ENCODE data around the gene ADAM33.

ADAM33 gene

DNA sequence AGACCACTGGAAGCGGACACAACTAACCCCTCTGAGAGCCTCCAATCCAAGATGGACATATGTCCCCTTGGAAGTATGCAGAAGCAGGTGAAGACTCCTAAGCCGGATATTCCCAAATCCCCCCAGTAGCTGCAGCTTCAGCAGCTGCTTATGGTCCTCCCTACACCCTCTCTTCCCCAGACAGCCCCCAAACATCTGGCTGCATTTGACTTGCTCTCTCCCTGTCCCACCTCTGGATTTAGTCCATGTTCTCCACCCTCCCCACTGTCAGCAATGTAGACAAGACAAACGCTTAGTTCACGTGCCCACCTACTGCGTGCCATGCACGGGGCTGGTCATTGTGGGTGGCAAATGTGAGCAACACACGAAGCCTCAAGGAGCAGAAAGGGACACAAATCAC, 4.6 kb upstream of the ADAM33 start:
- no peak for DNase-seq (ENCODE audit: low spot score)

- no peak for DNase-seq (ENCODE audit: low spot score)
These were observed 3.5 kb upstream of the ADAM33 start for GRCh38 chr20:3685341-3685740.

GRCh38 chr20:3681352-3681930, 369 bp downstream of the ADAM33 start:
- DNase-seq (ENCODE audit: low spot score), result no peak

GRCh38 chr20:3680701-3681351, 984 bp downstream of the ADAM33 start:
- no peak for DNase-seq (ENCODE audit: low spot score)

DNA sequence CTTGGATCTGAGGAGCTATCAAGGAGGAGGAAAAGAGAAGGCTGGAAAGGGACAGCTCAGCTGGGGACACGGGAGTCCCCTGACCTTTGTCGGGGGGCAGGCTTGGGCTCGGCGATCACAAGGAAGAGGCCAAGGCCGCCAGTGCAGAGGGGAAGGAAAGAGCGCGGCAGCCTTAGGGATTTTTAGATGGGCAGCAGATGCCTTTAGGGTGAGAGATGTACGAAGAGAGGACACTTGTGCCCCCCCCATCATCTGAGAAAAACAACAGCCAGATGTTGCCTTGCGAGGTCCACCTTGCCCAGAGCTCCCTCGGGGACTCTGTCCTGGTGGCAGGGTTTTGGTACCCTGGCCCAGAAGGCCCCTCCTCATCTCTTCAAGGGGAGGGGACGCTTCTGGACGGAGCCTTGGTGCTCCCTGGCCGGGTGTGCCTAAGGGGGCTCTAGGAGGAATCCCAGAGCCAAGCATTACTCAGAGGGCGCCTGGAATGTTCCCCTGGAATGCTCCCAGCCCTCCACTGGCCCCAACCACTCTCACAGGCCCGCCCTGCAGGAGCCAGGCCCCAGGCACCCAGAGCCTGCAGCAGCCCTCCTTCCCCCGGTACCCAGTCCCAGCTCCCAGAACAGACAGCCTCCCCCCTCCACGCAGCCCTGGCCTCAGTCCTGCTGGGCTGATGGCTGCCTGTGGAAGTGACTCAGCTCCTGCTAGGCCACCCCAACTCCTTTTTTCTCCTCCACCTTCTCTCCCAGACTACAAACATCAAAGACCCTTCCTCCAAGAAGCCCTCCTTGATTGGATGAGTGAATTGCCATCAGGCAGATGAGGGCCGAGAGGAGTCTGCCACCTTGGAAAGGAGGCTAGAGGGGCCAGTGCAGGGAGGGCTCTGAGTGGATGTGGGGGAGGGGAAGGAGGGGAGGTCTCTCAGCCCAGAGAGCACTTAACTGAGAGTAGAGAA, 1.8 kb downstream of the ADAM33 start:
- DNase-seq (ENCODE audit: low spot score), result no peak

GRCh38 chr20:3678856-3679720, 2.7 kb downstream of the ADAM33 start:
- no peak for DNase-seq (ENCODE audit: low spot score)

DNA sequence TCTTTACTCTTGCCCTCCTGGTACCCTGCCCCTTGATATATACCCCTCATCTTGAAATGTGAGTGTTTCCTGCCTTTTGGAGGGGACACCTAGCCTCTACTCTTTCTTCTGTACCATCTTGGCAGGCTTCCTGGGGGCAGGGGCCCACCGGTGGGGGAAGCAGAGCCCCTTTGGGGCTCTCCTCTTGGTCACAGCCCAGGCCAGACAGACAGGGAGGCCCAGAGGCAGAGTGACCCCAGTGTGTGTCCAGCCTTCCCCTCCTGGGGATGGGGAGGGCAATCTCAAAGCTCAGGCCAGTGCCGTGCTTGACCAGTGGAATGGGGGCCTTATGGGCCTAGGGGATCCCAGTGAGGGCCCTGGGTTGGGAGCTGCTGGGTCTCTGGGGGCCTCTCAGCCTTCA, 3.6 kb downstream of the ADAM33 start:
- DNase-seq (ENCODE audit: low spot score), result no peak

DNA sequence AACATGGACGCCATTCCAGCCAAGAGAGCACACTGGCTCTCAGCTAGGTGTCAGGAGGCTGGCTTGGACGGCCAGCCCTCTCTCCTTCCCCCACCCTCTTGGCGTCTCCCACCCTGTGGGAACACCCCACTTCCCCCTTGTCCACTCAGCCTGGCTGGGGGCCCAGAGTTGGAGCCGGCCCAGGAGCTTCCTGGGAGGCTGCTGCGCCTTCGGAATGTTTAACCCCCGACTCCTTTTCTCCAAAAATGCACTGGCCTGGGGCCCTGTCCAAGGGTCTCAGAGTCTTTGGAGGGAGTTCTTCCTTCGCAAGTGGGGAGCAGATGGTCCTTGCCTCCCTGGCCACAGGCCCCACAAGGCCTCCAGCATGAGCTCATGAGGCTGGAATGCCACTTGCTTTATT, 4.1 kb downstream of the ADAM33 start:
- DNase-seq (ENCODE audit: low spot score), result no peak

DNA sequence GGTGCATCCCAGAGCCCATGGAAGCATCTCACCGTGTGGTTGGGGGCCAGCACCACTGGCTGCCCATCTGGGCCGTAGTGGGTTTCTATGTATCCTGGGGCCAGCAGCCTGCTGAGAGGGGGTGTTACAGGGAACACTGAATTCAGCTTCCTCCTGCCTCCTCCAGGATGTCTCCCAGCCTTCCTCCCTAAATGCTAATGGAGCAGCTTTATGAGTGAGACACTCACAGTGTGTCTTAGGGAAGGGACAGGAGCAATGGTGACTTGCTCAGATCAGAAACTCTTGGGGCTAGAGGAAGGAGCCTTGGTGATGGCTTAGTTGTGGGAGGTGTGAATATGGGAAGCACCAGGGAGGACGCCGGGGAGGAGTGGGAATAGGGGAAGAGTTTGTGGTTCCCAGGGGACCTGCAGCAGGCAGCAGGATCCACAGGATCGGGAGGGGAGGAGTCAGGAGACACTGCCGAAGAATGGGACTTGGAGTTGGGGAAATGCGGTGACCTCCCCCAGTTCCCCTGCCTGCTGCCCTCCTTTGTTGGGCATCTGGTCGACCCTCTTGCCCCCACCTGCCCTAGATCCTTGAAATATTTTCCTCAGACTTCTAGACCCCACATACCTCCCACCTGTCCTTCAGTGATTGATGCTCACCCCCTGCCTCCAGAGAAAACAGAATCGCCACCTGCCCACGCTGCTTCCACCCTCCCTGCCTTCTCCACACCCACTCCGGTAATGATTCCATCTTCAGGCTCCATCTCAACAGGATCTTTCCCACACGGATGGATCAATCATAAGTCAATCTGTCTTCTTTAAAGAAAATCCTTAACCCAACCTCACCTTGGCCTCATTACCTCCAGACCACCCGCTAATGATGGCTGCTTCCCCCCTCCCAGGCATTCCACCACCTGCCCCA, 6.6 kb downstream of the ADAM33 start:
- no peak for DNase-seq (ENCODE audit: low spot score)

DNA sequence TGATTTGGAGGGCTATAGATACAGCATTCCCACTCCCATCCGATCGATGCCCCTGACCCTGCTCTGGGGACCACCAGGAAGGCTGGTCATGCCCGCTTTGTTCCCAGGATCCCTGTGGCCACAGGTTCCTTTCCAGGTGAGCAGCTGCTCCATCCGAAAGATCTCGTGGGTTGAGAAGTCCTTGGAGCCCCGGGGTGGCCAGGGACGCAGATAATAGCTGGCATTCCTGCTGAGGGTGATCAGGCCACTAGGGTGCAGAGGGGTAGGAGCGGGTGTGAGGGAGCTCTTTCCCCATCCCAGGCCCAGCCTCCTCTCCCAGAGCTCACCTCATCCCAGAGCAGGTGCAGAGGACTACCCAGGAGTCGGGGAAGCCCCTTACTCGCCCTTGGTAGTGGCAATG, 7.4 kb downstream of the ADAM33 start:
- DNase-seq (ENCODE audit: low spot score), result no peak

- DNase-seq (ENCODE audit: low spot score), result no peak
These were observed 8.4 kb downstream of the ADAM33 start for GRCh38 chr20:3673221-3674070.

- DNase-seq (ENCODE audit: low spot score), result no peak
These were observed 9.2 kb downstream of the ADAM33 start for GRCh38 chr20:3672547-3673171.

GRCh38 chr20:3671986-3672546, 9.7 kb downstream of the ADAM33 start:
- DNase-seq (ENCODE audit: low spot score), result no peak

GRCh38 chr20:3670945-3671344, 10.9 kb downstream of the ADAM33 start:
- no peak for DNase-seq (ENCODE audit: low spot score)

DNA sequence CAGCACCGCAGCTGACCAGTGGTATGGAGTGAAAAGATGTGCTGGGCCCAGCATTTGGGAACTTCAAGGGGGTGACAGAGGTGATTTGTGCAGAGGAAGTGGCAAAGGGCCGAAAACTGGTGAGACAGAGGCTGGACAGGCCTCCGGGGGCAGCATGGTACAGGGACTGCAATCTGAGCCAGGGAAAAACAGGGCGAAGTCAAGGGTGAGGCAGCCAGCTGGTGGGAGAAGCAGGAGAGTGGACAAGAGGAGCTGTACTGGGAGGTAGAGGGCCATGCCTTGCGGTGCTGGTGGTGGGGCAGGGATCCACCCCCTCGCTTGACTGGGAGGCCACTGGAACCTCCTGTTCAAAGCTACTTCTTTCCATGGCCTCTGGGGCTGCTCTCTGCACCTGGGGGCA, 11.3 kb downstream of the ADAM33 start:
- DNase-seq (ENCODE audit: low spot score), result no peak

GRCh38 chr20:3669710-3670367, 12.0 kb downstream of the ADAM33 start:
- DNase-seq (ENCODE audit: low spot score), result no peak

- no peak for DNase-seq (ENCODE audit: low spot score)
These were observed 14.3 kb downstream of the ADAM33 start for GRCh38 chr20:3667434-3668037.

DNA sequence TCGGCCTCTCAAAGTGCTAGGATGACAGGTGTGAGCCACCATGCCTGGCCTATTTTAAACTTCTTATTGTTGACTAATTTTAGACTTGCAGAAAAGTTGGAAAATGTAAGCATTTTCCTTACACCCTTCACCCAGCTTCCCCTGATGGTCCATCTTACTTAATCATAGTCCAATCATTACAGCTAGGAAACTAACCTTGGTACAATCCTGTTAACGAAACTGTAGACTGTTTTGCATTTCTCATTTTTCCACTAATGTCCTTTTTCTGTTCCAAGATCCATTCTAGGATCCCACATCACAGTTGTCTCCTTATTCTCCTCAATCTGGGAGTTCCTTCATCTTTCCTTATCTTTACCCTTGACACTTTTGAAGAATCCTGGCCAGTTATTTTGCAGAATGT, 18.0 kb downstream of the ADAM33 start:
- no peak for DNase-seq (ENCODE audit: low spot score)
